ENCODE results near the gene PNPT1. TPM values are rescaled to one million over a fixed set of nuclear protein-coding genes. Genes with fewer than 3 reads are reported as not detected.

The PNPT1 gene
- total and polyA plus RNA-seq, 2 of the 8 experiments (the other 6 are each of a cell fraction or from before 2014, with no cell fraction given): 8.3 to 40.2 TPM

- Histone ChIP-seq H3K14ac (ENCODE audit: insufficient read length) (no peak overlapping the region), H3K4me2 (ENCODE audit: insufficient read depth in 1 of 2, low read depth in 2 of 2, low read length in 2 of 2) (no peak overlapping the region), H3K9ac (replicated peaks in 1 of 4; ENCODE audit: extremely low read depth in 1 of 4, low read depth in 3 of 4, low read length in 3 of 4) (no peak overlapping the region), H3K36me3 (ENCODE audit: control insufficient read depth in 2 of 4, insufficient read depth in 4 of 4, low read length in 3 of 4) (no peaks in the 10 kb centered on the region), H3K23me2 (ENCODE audit: low read depth, low read length) (peaks cover 1% of the 10 kb centered on the region; the same call in 1 of the 2 replicates), H2BK5ac (ENCODE audit: low read depth, low read length) (no peak overlapping the region), H2BK20ac (ENCODE audit: low read length) (no peak overlapping the region), H2BK120ac (replicated peaks; ENCODE audit: low read depth, low read length) (no peak overlapping the region), H3K4ac (replicated peaks; ENCODE audit: insufficient read length, low read depth, low read length) (no peak overlapping the region), H3K18ac (ENCODE audit: extremely low read depth, low read length) (no peak overlapping the region), H2BK12ac (ENCODE audit: low read depth, low read length) (no peak overlapping the region), H3K79me1 (ENCODE audit: low read depth, low read length) (no peaks in the 10 kb centered on the region), H3K4me3 (ENCODE audit: extremely low read depth in 1 of 4, insufficient read depth in 2 of 4, low read depth in 3 of 4, low read length in 4 of 4) (no peak overlapping the region), H3K23ac (ENCODE audit: insufficient read length) (no peak overlapping the region), H4K20me1 (replicated peaks in 1 of 2; ENCODE audit: control insufficient read depth in 1 of 2, insufficient read depth in 2 of 2, low read length in 2 of 2) (no peaks in the 10 kb centered on the region), H2BK15ac (ENCODE audit: low read length) (no peak overlapping the region), H3K56ac (replicated peaks; ENCODE audit: insufficient read length, low read depth, low read length) (no peak overlapping the region), H4K8ac (ENCODE audit: extremely low read depth, insufficient read depth, low read length) (no peak overlapping the region), H4K5ac (ENCODE audit: insufficient read length, low read depth, low read length) (no peak overlapping the region), H2AK5ac (ENCODE audit: low read depth, low read length) (no peak overlapping the region), H3K9me3 (ENCODE audit: insufficient read depth in 2 of 2, low read depth in 1 of 2, low read length in 1 of 2) (no peaks in the 10 kb centered on the region), H3K4me1 (replicated peaks in 1 of 4; ENCODE audit: control insufficient read depth in 3 of 4, insufficient read depth in 4 of 4, low read length in 3 of 4) (no peaks in the 10 kb centered on the region), H3K79me2 (ENCODE audit: control insufficient read depth in 1 of 2, insufficient read depth in 2 of 2, low read length in 2 of 2) (no peaks in the 10 kb centered on the region), H3K27me3 (replicated peaks in 1 of 4; ENCODE audit: control insufficient read depth in 3 of 4, extremely low read depth in 1 of 4, insufficient read depth in 3 of 4, low read length in 3 of 4) (no peaks in the 10 kb centered on the region), H2AFZ (ENCODE audit: low read length) (no peak overlapping the region), H4K91ac (replicated peaks; ENCODE audit: insufficient read length, low read length) (no peak overlapping the region), H3K27ac (ENCODE audit: low read depth, low read length) (no peak overlapping the region)
- 78% methylated on average over 7 of the region's 7 CpGs; no CpG with 5 or more reads in 1 of the 2 experiments for WGBS, 2 experiments (ENCODE audit: extremely low coverage in 1 of 2, insufficient coverage in 1 of 2, insufficient read length in 1 of 2, insufficient replicate concordance in 2 of 2, low coverage in 1 of 2, low lambda C conversion rate in 2 of 2, missing lambda C conversion rate in 1 of 2)
- POLR2A ChIA-PET (ENCODE audit: partially characterized antibody): interaction anchor here (0.7 kb wide), 1 partner anchor 218 kb away, joined by 3 read pairs; no protein-coding TSS in a partner anchor
- CTCF ChIA-PET (ENCODE audit: partially characterized antibody): interaction anchor here (0.7 to 3.7 kb wide), 3 partner anchors 14 to 259 kb away, joined by 3 to 27 read pairs (median 3); no protein-coding TSS in a partner anchor
- no peak for TF ChIP-seq USF2 (IDR thresholded peaks at IDR 0.05; ENCODE audit: low read length)
- TF ChIP-seq JUN (IDR thresholded peaks at IDR 0.05; ENCODE audit: low read depth, low read length): no peak
- no peak for TF ChIP-seq RAD21 (IDR thresholded peaks at IDR 0.05 in 1 of 2, conservative IDR thresholded peaks at IDR 0.05 in 1 of 2; ENCODE audit: low read depth in 2 of 2, low read length in 2 of 2)
- TF ChIP-seq TEAD4 (IDR thresholded peaks at IDR 0.05; ENCODE audit: low read depth, low read length): no peak
- no peak for TF ChIP-seq BRCA1 (IDR thresholded peaks at IDR 0.05; ENCODE audit: low read depth, low read length)
- no peak for TF ChIP-seq TAF1 (IDR thresholded peaks at IDR 0.05; ENCODE audit: low read depth, low read length)
- TF ChIP-seq BACH1 (IDR thresholded peaks at IDR 0.05; ENCODE audit: low read length): no peak
- no peak for TF ChIP-seq EGR1 (IDR thresholded peaks at IDR 0.05; ENCODE audit: borderline replicate concordance, low read depth, low read length)
- no peak for TF ChIP-seq NANOG (IDR thresholded peaks at IDR 0.05; ENCODE audit: insufficient read depth, low read depth, low read length, poor library complexity, severe bottlenecking)
- no peak for TF ChIP-seq GTF2F1 (IDR thresholded peaks at IDR 0.05; ENCODE audit: borderline replicate concordance, low read depth, low read length)
- TF ChIP-seq RXRA (IDR thresholded peaks at IDR 0.05; ENCODE audit: insufficient read depth, low read depth, low read length): no peak
- TF ChIP-seq SP1 (IDR thresholded peaks at IDR 0.05; ENCODE audit: low read depth, low read length): no peak
- TF ChIP-seq SIX5 (IDR thresholded peaks at IDR 0.05; ENCODE audit: low read depth, low read length): no peak
- FAIRE-seq (no peak), DNase-seq (ENCODE audit: low read depth in 1 of 2, low spot score in 2 of 2) (no peak)
Measured at GRCh38 chr2:55705027-55705653, 11.5 kb upstream of the PNPT1 start.
